HUES48 (cell line): Measurements from ENCODE around the gene MIF.

Experiments used
- H3K27ac ChIP-seq: one replicate; pipeline ENCODE4 v1.7.0; 2013; ENCODE audit warnings: low read depth, low read length, inconsistent platforms
- H3K27me3 ChIP-seq: 2 replicates; pipeline ENCODE4 v1.6.1; 2013; ENCODE audit warnings: mild to moderate bottlenecking, low read length; ENCODE audit not compliant: control insufficient read depth, insufficient read depth
- H3K36me3 ChIP-seq: 2 replicates; pipeline ENCODE4 v1.6.1; 2013; ENCODE audit warnings: low read length; ENCODE audit not compliant: control insufficient read depth, insufficient read depth
- H3K4me1 ChIP-seq: 2 replicates; pipeline ENCODE4 v1.6.1; 2013; ENCODE audit warnings: mild to moderate bottlenecking, low read length; ENCODE audit not compliant: control insufficient read depth, insufficient read depth
- H3K4me3 ChIP-seq: 2 replicates; pipeline ENCODE4 v1.5.1; 2013; ENCODE audit warnings: mild to moderate bottlenecking, low read depth, low read length
- H3K9ac ChIP-seq: 2 replicates; pipeline ENCODE4 v1.6.1; 2013; ENCODE audit warnings: mild to moderate bottlenecking, low read depth, low read length, moderate library complexity
- H3K9me3 ChIP-seq: 2 replicates; pipeline ENCODE4 v1.6.1; 2013; ENCODE audit warnings: low read length; ENCODE audit not compliant: control insufficient read depth, insufficient read depth

Gene MIF

DNA sequence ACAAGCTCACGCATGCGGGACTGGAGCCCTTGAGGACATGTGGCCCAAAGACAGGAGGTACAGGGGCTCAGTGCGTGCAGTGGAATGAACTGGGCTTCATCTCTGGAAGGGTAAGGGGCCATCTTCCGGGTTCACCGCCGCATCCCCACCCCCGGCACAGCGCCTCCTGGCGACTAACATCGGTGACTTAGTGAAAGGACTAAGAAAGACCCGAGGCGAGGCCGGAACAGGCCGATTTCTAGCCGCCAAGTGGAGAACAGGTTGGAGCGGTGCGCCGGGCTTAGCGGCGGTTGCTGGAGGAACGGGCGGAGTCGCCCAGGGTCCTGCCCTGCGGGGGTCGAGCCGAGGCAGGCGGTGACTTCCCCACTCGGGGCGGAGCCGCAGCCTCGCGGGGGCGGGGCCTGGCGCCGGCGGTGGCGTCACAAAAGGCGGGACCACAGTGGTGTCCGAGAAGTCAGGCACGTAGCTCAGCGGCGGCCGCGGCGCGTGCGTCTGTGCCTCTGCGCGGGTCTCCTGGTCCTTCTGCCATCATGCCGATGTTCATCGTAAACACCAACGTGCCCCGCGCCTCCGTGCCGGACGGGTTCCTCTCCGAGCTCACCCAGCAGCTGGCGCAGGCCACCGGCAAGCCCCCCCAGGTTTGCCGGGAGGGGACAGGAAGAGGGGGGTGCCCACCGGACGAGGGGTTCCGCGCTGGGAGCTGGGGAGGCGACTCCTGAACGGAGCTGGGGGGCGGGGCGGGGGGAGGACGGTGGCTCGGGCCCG, at the start of gene MIF:
MIF (plus strand) TSS at position 439 of the 765 bp plus-strand sequence; CDS start at position 531, 92 bp downstream.
- H3K9ac ChIP-seq = peak within 1 kb of the TSS; percentile 91

DNA sequence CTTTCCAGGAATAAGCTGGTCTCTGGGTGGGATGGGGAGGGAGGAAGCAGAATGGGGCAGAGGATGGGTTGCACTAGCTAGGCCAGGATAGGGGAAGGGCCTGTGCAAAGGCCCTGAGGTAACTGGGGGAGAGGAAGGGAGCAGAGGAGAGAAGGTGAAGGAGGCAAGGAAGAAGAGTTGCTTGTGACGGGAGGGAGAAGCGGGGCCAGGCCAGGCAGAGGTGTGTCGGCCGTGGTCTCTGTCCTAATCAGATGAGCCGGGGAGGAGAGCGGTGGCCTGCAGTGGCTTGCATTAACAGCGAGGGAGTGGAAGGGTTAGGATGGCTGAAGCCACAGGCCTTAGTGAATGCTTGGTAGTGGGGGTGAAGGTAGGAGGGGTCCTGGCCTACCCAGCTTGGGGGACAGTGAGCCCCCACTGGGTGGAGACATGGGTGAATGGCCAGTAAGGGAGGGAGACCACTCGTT, 49.4 kb upstream of the MIF start:
- Histone ChIP-seq H3K27ac (no peak overlapping the region), H3K9ac (no peak overlapping the region), H3K4me1 (peaks cover 25% of the 10 kb centered on the region), H3K9me3 (no peaks in the 10 kb centered on the region), H3K27me3 (peaks cover 6% of the 10 kb centered on the region), H3K4me3 (no peak overlapping the region), H3K36me3 (no peaks in the 10 kb centered on the region)

More for the DNA sequence above, at the start of gene MIF:
- Histone ChIP-seq H3K4me1 (peaks cover 20% of the 10 kb centered on the region), H3K27me3 (no peaks in the 10 kb centered on the region), H3K9me3 (peaks cover 3% of the 10 kb centered on the region; the same call in 1 of the 2 replicates), H3K36me3 (peaks cover 21% of the 10 kb centered on the region), H3K4me3 (peak within 1 kb of the TSS; percentile 73), H3K27ac (peak within 1 kb of the TSS; percentile 99)

DNA sequence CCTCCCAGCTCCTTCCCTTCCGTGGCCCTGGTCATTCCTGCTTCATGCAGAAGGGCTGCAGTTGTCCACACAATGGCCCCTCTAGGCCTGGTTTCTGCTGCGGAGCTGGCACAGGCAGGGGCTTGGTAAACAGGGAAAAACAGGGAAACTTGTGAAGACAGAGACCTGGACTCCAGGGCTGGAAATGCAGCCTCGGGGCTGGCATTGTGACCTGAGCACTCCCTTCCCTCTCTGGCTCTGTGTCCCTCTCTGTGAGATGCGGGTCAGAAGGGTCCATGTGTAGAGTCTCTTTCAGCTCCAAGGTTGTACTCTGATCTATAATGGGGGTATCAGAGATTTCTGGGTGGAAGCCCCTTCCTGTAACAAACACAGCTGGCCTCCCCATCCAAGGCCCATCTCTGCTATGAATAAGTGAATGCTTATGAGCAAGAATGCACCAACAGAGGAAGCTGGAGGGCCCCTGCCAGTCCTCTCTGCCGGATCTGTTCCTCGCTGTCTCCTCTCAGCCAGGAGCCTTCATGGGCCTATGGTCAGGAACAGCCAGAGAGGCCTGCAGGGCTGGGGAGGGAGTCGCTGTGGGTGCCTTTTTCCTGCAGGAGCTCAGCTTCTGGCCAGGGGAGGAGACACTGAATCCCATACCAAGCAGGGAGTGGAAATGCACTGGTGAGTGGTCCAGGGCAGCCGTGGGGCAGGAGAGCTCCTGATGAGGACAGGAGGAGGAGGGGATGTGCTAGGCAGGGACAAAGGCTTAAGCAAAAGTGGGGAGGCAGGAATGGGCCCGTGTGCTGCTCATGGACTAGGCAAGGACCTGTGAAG, 48.7 kb upstream of the MIF start:
- H3K36me3 ChIP-seq = no peaks in the 10 kb centered on the region
- peaks cover 25% of the 10 kb centered on the region for H3K4me1 ChIP-seq
- no peaks in the 10 kb centered on the region for H3K9me3 ChIP-seq
- peaks cover 2% of the 10 kb centered on the region; the same call in 1 of the 2 replicates for H3K27me3 ChIP-seq
- no peak overlapping the region for H3K9ac ChIP-seq
- H3K4me3 ChIP-seq = no peak overlapping the region
- H3K27ac ChIP-seq = no peak overlapping the region

DNA sequence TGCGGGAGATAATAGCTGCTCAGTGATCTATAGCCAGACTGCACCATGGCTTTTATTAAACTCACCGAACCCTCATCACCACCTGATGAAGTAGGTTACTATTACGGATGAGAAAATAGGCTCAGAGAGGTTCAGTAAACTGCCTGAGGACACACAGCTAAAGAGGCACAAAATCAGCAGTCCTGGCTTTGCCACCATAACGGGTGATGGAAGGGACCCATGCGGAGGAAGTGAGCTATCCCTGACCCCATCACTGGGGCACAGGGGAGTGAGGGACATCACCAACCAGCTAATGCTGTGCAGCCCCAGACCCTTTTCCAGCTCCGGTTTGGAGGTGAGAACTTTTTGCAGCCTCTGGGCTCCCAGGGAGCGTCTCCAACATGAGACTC, 48.1 kb upstream of the MIF start:
- Histone ChIP-seq H3K9me3 (no peaks in the 10 kb centered on the region), H3K27me3 (peaks cover 2% of the 10 kb centered on the region; the same call in 1 of the 2 replicates), H3K4me3 (no peak overlapping the region), H3K4me1 (peaks cover 25% of the 10 kb centered on the region), H3K27ac (no peak overlapping the region), H3K9ac (no peak overlapping the region), H3K36me3 (no peaks in the 10 kb centered on the region)

DNA sequence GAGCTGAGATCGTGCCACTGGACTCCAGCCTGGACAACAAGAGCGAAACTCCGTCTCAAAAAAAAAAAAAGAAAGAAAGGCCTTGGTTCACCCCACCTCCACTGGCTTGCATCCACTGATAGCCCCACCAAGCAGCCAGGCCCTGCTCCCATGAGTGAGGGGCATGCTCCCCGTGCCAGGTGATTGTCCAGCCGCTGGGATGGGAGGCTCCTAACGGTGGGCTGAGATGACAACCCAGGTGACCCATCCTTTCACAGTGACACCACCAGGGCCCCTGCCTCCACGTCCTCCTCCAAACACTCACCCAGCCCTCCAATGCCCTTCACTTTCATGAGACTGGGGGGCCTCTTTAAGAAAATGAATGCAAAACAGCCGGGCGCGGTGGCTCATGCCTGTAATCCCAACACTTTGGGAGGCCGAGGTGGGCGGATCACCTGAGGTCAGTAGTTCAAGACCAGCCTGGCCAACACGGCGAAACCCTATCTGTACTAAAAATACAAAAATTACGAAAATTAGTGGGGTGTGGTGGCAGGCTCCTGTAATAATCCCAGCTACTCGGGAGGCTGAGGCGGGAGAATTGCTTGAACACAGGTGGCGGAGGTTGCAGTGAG, 46.8 kb upstream of the MIF start:
- no peaks in the 10 kb centered on the region for H3K36me3 ChIP-seq
- H3K27ac ChIP-seq = no peak overlapping the region
- H3K9me3 ChIP-seq = no peaks in the 10 kb centered on the region
- peaks cover 25% of the 10 kb centered on the region for H3K4me1 ChIP-seq
- H3K4me3 ChIP-seq = no peak overlapping the region
- H3K9ac ChIP-seq = no peak overlapping the region
- H3K27me3 ChIP-seq = no peaks in the 10 kb centered on the region; the same call in 1 of the 2 replicates

DNA sequence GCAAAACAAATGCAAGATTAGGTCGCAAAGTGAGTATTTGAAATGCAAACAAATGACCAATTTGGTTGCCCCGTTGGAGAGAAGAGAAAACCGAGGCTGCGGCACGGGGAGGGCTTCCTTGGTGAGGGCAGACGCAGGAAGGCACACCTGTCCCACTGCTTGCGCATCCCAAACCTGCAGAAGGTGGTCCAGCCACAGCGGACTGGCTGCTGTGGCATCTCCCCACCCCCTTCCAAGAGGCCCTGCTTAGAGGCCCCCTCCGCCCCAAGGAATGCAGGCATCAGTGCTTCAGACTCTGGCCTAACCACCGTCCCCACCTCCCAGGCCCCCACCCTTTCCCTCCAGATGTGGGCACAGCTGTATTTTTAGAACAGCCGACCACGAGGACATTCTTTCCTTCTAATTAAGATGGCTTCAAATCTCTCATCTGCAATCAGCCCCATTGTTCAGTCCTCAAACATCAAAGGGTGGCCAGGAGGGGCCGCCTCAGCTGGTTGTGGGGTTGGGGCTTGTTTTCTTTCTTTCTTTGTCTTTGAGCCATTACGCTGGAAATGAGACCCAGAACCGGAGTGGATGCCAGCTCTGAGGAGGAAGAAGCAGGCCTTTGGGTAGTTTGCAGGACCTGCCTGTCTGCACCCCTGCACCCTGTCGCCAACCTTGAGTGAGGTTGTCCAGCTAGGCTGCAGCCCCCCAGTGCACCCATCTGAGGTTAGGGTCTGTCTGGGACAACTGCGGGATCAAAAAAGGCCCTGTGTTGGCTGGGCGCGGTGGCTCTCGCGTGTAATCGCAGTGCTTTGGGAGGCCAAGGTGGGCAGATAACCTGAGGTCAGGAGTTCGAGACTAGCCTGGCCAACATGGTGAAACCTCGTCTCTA, 46.0 kb upstream of the MIF start:
- Histone ChIP-seq H3K36me3 (no peaks in the 10 kb centered on the region), H3K4me1 (peaks cover 25% of the 10 kb centered on the region), H3K9ac (no peak overlapping the region), H3K27ac (peak overlapping the region; percentile 59), H3K4me3 (no peak overlapping the region), H3K9me3 (no peaks in the 10 kb centered on the region), H3K27me3 (no peaks in the 10 kb centered on the region; the same call in 1 of the 2 replicates)

DNA sequence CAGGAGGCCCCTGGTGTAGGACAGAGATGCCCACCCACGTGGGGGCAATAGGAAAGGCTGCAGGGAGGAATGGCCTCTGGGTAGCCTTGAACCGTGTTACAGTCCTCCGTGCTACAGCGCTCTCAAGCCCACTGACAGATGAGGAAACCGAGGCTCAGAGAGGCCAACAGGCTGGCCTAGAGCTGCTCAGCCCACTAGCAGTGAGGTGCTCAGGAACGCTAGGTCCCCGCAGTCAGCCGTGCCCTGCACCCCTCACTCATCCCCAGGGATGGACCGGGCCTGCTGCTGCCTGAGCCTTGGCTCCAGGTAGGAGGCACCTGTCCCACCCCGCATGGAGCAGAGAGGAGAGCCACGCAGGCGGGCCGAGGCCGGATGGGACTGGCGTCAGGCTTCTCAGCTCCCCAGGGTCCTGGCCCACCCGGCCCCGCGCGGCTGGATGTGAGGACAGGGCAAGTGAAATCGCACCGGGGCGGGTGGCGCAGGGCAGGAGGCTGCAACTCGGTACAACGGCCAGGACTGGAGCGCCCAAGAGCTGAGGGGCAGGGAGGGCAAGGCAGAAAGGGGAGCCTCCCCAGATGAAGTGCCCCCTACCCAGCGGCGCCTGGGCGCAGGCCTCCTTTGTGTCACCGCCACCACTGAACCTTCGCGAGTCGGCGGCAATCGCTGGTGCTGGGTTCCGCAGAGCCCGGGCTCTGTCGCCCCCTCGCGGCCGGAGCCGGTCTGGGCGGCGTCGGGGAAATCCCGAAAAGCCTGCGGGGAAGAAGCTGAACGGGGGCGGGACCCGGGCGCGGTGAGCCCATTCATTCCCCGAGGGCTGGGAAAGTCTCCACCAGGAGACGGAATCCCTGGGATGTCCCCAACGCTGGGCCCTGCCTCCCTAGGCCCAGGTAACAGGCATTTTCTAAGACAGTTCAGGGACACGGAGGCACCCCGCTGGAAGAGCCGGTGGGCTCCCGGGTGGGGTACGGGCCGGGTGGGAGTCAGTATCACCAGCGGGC, 44.9 kb upstream of the MIF start:
- H3K9ac ChIP-seq = no peak overlapping the region
- H3K27me3 ChIP-seq = no peaks in the 10 kb centered on the region; the same call in 1 of the 2 replicates
- H3K9me3 ChIP-seq = no peaks in the 10 kb centered on the region
- no peaks in the 10 kb centered on the region for H3K36me3 ChIP-seq
- H3K27ac ChIP-seq = no peak overlapping the region
- H3K4me3 ChIP-seq = no peak overlapping the region
- peaks cover 25% of the 10 kb centered on the region for H3K4me1 ChIP-seq

DNA sequence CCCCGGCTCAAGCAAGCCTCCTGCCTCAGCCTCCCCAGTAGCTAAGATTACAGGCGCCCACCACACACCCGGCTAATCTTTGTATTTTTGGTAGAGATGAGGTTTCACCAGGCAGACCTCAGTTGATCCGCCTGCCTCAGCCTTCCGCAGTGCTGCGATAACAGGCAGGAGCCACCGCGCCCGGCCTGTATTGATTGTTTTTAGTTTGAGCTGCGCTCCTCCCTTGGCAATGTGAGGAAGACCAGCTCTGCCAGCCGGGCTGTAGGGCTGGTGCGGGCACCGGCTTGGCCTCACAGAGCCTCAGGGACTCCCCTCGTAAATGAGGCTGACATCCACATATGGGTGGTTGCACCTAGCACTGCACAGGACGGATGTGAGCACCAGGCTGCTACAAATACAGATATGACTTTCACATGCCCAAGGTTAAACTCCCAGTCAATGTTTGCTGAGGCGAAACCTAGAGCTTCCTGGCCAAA, 44.0 kb upstream of the MIF start:
- H3K27ac ChIP-seq = no peak overlapping the region
- H3K27me3 ChIP-seq = no peaks in the 10 kb centered on the region; the same call in 1 of the 2 replicates
- H3K4me1 ChIP-seq = peaks cover 25% of the 10 kb centered on the region
- H3K9me3 ChIP-seq = no peaks in the 10 kb centered on the region
- H3K9ac ChIP-seq = no peak overlapping the region
- no peak overlapping the region for H3K4me3 ChIP-seq
- H3K36me3 ChIP-seq = no peaks in the 10 kb centered on the region

DNA sequence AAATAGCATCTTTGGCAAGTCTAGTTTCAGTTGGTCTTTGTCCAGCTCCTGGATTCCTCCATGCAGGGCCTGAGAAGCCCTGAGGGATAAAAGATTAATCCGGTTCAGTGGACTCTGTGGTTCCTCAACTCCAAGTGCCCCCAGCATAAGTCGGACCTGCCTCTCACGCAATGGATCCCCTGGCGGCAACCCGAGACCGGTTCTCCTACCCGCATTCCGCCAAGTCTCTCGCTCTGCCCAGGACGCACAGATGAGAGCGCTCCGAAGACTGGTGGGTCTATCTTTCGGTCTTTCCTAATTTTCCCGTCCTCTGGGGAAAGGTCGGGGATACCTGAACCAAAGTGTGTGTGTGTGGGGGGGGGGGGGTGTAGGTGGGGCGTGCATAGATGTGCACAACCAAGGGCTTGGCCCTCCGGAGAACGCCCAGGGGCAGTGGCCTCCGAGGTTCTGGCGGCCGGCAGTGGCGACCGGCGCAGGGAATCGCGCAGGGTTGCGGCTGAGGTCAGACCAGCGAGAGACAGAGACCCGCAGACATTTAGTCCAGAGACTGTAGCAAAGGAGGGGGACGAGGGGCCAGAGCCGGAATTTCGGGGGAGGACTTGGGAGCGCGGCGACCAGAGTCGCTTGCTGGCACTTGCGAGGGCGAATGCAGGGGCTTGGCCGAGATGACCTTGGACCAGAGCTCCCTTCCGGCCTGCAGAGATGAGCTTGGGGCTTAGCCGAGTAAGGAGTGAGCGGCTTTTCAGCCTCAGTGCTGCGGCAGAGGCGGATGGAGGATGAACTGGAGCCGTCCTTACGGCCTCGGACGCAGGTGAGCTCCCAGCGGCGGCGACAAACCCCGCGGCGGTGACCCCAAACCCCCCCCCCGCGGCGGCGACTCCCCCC, 37.2 kb upstream of the MIF start:
- Histone ChIP-seq H3K27ac (peak overlapping the region; percentile 88), H3K4me3 (peak overlapping the region; percentile 79)

More for the DNA sequence above, 37.2 kb upstream of the MIF start:
- peaks cover 11% of the 10 kb centered on the region for H3K4me1 ChIP-seq
- H3K36me3 ChIP-seq = no peaks in the 10 kb centered on the region
- no peaks in the 10 kb centered on the region for H3K9me3 ChIP-seq
- H3K27me3 ChIP-seq = no peaks in the 10 kb centered on the region
- peak overlapping the region; percentile 42 for H3K9ac ChIP-seq
